GM21360 (cell line): ENCODE results near the gene DTX4.
"Not testable (repeated sequence)": the region's sequence is repeated elsewhere in the genome, so short reads cannot be mapped to it uniquely, and the experiment has no call there.

Experiments
- ATAC-seq: cut with Tn5 transposase; IDR thresholded peaks from one replicate; pipeline ENCODE4 v1.9.1; 2021; ENCODE audit warnings: mild to moderate bottlenecking, moderate library complexity; ENCODE audit not compliant: unreplicated experiment

DTX4 gene

DNA sequence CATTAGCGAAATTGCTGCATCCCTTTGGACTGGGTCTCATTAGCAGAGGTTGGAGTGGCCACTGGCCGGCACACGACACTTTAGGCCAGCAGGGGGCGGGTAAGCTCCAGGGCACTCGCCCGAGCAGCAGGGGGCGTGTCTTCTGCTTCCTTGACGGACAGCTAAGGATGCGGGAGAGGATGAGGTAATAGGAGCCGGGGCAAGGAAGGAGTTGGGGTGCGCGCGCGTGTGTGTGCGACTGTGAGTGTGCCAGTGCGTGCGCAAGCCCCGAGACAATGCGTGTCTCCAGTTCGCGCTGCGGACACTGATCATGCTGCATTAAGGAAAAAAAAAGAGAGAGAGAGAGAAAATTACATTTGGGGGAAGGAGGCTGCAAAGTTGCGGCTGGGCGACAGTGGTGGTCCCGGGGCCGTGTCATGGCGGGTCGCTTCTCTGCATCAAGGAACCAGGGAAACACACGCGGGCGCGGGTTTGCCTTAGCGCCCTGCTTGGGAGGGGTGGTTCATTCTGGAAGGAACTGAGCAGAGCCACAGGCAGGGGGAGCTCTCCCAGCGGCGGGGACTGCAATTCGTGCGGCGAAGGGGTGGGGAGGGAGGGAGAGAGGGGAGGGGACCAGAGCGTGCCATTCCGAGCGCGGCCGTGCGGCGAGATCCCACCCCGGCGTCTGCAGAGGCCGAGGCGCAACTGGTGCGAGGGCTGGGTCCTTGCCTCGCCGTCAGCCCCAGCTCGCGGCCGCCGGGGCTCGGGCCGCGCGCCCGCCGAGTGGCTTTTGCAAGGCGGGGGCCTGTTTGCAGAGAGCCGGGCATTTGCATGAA lies at the start of gene DTX4:
TSS of gene DTX4 (plus strand) at position 625 of the 815 bp plus-strand sequence. CDS start 464 bp downstream, outside the sequence.
- peak; percentile 68 for ATAC-seq

DNA sequence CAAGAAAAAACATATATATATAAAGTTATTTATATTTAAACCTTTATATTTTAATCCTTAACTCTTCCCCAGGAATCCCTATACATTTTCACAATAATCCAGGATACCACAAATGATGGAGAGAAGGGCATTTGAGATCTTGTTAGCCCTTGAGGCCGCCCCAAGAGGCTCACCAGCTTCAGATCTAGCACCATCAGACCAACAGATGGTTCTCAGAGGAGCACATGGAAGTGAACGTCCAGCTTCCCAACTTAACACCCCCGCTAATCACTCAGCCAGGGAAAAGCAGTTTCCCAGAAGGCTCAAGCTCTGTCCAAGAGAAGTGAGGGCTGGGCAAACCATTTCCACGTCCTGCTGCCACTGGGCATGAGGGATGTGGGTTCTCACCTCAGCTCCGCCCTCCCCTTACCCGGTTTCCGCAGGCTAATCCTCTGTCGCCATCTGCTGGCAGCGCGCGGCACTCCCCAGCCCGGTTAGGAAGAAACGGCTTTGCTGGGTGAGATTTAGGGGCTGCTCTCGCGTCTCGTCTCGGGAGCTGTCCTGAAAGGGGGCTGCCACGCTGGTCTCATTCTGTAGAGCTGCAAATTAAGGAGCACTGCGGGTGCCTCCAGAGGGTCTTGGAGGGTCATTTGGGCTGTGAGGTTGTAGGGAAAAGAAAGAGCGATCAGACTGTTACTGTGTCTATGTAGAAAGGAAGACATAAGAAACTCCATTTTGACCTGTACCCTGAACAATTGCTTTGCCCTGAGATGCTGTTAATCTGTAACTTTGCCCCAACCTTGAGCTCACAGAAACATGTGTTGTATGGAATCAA lies 36.1 kb upstream of the DTX4 start:
- peak; percentile 87 for ATAC-seq

DNA sequence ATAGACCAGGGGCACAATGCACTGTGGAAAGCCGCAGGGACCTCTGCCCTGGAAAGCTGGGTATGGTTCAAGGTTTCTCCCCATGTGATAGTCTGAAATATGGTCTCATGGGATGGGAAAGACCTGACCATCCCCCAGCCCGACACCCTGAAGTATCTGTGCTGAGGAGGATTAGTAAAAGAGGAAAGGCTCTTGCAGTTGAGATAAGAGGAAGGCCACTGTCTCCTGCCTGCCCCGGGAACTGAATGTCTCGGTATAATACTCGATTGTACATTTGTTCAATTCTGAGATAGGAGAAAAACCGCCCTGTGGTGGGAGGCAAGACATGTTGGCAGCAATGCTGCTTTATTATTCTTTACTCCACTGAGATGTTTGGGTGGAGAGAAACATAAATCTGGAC lies 35.4 kb upstream of the DTX4 start:
- ATAC-seq: not testable (repeated sequence)

DNA sequence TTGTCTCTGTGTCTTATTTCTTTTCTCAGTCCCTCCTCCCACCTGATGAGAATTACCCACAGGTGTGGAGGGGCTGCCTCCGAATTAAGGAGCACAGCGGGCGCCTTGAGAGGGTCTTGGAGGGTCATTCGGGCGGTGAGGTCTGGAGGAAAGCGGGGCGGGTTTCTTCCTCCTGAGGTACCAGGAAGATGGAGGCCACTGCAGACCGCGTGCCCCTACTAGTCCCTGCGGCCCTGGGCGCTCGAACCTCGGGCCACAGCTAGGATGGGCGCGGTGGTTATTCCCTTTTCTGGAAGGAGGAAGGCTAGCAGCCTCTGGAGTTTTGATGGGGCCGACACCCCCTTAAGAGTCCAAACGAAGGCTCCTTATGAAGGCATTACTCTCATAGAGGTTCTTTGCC lies 34.7 kb upstream of the DTX4 start:
- no peak for ATAC-seq

DNA sequence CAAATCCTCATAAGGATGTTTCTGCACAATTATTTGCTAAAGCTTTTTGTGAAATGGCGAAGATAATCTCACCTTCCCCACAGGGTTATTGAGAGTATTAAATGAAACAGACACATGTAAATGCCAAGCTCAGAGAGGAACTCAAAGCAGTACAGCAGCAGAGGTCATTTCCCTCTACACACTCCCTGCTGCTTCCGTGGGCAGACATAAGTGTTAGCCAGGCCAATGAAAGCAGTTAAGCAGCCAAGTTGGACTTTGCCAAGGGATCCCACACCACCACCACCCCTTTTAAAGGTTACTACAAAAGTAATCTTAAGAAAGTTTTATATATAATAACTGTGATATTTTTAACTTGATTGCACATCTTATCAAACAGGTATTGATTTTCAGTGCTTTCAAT lies 33.3 kb upstream of the DTX4 start:
- no peak for ATAC-seq

DNA sequence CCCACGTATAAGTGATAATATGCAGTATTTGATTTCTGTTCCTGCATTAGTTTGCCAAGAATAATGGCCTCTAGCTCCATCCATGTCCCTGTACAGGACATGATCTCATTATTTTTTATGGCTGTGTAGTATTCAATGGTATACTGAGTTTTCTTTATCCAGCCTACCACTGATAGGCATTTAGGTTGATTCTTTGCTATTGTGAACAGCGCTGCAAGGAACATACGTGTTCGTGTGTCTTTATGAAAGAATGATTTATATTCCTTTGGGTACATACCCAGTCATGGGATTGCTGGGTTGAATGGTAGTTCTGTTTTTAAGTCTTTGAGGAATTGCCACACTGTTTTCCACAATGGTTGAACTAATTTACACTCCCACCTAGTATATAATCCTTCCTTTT lies 30.7 kb upstream of the DTX4 start:
- no peak for ATAC-seq

DNA sequence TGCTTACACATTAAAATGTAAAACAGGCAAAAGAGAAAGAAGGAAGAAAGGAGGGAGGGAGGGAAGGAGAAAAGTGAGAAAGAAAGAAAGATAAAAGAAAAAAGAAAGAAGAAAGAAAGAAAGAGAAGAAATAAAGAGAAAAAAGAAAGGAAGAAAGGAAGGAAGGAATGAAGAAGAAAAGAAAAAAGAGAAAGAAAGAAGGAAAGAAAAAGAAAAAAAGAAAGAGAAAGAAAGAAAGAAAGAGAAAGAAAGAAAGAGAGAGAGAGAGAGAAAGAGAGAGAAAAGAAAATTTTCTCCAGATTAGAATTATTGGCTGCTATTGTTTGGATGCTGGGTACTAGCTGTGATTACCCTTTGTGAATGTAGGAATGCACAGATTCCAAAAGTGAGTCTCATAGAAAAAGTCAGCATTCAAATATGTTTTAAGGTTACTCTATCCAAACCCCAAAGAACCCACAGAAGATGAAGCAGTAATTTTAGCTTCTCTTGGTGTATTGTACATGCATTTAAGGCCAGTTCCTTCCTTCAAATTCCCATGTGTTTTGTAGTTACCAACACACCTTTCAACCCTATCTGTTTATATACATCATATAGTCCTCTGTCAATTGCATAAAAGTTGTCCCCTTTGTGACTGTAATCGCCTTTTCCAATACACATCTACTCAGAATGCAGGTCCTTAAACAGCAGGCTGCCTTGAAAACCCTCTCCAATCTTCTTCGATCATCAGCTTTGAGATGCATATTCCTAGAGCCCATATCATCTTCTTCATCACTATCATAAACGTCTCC lies 30.1 kb upstream of the DTX4 start:
- ATAC-seq: peak; percentile 0

DNA sequence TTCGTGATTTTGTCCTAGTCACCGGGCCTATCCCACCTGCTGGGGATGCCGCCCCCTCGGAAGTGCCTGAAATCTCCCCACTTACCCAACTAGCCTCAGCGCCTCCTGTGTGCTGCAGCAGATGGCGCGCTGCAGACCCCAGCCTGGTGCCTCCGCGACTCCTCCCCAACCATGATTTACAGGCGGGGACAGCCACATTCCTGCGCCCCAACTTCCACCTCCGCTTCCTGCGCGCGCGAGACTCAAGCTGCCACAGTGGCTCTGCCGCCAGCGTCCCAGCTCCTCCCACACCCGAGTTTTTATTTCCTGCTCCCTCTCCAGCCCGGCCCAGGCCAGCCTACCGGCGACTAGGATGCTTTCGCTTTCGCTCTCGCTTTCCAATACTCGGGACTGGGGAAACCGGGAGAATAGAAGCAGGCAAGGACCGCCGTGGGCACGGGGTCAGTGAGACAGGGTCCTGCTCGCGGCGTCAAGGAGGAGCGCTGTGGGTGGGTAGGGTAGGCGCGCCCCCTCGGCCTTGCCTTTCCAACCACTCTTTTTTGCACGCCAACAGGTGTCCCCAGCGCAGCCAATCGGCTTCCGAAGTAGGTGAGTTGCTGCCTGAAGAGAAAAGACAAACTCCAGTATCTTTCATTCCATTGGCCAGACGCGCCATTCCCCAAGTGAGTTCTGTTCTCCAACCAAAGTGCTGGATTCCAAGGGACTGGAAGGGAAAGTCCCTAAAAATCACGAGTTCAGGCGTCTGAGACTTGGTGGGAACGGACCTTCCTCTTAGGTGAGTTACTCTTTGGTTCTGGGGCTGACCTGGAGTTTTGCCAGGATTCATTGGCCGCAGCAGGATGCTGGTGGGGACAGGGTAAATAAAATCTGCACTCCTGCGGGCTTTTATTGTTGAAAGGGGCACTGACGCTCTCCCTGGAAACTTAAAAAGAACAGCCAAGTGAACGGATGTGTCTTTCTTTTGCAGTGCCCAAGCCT lies 29.1 kb upstream of the DTX4 start, which contains the start of gene FAM111A:
TSS of gene FAM111A (plus strand) at position 327 of the 978 bp plus-strand sequence. CDS start 6,017 bp downstream, outside the sequence.
- ATAC-seq: peak; percentile 66

DNA sequence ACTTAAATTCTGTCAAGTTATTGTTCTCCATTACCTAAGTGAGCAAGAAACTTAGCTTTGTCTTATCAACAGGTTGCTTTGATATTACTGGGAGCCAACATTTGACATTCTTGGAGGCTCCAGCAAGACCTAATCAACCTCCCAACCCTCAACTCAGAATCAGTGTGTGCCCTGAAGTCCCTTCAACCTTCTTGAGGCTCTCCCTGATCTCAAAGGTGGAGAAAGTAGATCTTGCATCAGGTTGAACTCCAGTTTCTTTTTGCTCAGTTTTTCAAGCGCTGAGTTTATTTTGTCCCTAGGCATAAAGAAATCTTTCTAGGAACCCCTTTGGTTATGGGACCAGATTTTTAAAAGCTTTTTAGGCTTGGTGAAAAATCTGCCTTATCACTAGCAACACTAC lies 27.8 kb upstream of the DTX4 start:
- ATAC-seq: no peak

DNA sequence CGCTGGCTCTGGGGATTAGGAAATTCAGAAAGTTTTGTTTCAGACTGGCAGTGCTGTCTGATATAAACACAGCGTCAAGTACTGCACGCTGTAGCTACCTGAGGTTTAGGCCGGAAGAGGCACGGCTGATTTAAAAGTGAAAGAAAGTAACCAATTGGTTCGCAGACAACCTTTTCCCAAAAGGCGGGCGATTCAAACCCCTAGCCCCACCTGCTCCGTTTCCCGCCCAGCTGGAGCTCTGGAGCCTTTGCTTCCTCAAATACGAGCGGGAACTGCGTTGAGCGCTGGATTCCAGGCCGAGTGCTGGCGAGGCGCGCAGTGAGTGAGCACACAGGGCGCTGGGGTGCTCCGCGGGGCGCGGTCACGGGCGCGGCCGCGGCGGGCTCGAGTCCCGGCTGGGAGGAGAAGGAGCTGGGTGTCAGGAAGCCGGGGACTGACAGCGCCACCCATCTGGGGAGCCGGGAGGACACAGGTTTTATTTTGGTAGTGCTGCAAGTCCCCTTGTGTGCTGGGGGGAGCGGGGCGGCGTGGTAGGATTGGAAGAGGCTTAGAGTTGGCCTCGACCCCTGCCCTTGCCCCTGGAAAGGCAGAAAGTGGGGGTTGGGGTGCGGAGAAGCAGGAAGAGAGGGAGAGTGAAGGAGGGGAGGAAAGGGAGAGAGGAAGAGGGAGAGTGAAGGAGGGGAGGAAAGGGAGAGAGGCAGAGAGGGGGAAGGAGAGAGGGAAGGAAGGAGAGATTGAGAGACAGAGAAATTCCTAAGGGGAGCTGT lies 27.2 kb upstream of the DTX4 start:
- peak; percentile 58 for ATAC-seq

DNA sequence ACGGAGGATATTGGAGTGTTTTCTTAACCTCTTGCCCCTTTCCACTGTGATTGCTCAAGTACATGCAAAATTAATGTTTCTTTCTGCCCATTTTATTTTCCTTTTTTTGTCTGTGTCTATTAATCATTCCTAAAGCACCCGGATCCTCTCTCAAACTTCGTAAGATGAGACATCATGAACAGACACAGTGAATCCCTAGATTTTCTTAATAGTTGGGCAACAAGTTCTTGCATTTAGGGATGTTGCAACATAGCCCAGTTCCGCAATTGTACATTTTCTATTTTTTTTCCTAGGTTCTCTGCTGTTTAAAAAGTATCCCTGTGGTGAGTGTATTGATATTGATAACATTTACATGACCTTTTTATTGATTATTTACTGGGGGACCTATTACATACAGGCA lies 26.4 kb upstream of the DTX4 start:
- ATAC-seq: no peak

DNA sequence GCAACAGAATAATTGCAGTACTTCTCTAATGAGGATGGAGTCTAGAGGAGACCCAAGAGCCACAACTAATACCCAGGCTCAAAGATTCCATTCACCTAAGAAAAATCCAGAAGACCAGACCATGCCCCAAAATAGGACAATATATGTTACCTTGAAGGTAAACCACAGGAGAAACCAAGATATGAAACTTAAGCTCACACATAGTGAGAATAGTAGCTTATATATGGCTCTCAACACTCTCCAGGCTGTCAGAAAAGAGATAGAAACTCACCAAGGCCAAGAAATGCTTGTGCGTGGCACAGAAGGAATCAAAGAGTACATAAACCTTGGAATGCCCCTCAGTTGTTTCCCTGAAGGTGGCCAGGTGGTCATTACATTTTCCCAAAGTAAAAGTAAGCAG lies 20.2 kb upstream of the DTX4 start:
- peak; percentile 61 for ATAC-seq

DNA sequence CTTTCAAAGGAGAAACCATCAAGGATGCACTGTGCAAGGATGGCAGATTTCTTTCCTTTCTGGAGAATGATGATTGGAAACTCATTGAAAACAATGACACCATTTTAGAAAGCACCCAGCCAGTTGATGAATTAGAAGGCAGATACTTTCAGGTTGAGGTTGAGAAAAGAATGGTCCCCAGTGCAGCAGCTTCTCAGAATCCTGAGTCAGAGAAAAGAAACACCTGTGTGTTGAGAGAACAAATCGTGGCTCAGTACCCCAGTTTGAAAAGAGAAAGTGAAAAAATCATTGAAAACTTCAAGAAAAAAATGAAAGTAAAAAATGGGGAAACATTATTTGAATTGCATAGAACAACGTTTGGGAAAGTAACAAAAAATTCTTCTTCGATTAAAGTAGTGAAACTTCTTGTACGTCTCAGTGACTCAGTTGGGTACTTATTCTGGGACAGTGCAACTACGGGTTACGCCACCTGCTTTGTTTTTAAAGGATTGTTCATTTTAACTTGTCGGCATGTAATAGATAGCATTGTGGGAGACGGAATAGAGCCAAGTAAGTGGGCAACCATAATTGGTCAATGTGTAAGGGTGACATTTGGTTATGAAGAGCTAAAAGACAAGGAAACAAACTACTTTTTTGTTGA lies 19.5 kb upstream of the DTX4 start:
- peak; percentile 79 for ATAC-seq

DNA sequence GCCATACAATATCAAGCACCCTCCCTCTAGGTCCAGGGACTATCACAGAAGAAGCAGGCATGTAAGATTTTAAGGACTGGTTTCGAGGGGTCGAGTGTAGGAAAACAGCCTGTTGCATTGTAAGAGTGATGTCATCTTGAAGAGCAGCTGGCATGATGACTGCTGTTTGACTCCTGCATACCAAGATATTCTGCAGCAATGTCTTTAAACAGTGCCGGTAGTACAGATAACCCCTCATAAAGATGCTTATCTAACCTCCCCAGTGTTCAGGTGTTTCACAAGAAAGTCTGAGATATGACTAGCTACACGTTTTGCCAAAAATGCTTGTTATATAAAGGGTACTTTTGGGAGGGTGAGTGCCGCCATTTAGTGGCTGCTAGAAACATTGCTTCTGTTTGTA lies 17.3 kb upstream of the DTX4 start:
- no peak for ATAC-seq

DNA sequence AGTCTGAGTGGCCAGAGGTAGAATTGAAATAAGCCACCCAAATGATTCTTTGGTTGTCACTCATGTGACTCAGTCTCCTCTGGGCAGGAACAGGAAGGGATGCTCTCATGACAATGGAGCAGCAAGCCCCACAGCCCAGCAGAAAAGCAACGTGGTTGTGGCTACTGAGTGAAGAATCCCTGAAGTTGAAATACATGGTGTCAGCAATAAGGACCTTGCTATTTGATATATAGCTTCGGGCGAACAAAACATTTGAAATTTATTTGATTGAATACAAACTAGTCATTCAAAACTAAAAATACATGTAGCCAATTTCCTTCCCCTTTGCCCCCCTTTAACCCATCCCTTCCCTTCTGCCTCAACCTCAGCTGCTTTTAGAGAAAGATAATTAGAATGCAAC lies 14.5 kb upstream of the DTX4 start:
- no peak for ATAC-seq

DNA sequence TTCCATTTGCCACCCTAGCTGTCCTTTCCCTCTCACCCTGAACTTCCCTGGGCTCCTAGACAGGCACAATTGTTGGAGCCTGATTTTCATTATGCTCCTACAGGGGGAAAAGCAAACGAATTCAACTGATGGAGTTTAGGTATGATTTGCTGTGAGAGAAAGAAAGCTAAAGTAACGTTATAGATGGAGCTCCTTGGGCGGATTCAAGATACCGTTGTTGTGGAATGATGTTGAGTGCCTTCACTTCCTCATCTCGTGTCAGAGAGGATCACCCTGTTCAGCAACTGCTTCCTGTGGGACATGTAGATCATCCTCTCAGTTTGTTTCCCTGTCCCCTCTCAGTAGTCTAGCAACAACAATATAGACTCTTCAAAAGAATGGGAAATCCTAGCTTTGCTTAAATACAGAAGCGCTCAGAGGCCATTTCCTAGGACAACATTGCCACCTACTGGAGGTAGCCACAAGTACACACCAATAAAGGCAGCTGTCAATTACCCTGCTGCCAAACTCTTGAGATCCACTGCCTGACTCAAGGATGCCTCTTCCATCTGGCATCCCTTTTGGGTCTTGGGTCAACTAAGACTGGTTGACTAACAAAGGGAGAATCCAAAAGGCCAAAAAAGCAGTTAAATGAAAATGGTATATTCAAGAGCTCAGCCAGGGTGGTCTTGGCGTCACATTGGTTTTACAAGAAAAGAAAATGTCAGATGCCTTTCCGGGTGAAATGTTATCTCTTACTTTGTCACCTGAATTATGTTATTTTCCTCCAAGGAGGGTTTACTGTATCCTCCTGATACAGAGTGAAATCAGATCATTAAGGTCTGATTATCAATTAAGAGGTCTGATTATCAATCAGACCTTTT lies 13.5 kb upstream of the DTX4 start:
- ATAC-seq: peak; percentile 93

DNA sequence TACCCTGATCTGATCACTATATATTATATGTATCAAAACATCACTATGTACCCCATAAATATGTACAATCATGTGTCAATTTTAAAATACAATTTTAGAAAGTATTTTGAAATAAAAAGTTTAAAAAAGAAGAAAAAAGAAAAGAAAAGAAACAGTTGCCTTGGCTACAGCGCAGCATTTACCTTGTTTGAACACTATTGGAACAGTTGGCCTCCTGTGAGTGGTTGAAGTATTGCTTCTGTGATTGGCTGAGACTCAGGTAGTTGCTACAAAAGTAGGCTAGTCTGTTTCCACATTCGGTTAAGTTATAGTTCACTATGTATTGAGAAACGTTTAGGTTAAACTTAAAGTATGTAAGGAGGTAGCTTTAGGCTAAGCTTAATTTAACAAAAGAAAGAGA lies 7.9 kb upstream of the DTX4 start:
- no peak for ATAC-seq
